ENCODE data around the gene GGN. TPM values are rescaled to one million over a fixed set of nuclear protein-coding genes. Genes with fewer than 3 reads are reported as not detected.

Gene GGN
- total RNA-seq, 1 experiment from 2014 or later, result 0.47 TPM

DNA sequence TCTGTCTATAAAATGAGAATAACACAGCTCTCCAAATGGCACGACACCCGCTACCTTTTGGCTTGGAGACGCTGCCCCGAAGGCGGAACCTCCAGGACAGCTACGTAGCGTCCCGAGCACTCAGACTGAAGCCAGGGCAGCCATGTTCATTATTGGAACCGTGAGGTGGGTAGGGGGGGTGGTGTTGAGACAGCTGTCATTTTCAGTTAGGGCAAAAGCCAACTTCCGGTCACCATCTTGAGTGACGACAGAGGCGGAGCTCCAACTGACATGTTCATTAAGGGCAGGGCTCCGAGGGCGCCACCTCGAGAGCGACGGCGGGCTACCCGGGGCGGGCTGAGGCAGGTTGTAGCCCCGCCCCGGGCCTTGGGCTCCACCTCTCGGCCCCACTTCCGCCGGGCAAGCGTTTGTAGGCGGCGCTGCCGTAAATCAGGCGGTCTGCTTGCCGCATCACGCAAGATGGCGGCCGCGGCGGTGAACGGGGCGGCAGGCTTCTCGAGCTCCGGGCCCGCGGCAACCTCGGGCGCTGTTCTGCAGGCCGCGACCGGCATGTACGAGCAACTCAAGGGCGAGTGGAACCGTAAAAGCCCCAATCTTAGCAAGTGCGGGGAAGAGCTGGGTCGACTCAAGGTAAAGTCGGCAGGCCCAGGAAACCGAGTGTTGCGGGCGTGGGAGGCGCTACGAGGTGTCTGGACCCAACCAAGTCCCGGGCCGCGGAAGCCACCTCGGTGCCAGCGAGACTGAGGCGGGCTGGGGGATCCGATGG lies 13.3 kb downstream of the GGN start, which contains the start of gene PSMD8 (continued):
- TF ChIP-seq, protein P1, sequence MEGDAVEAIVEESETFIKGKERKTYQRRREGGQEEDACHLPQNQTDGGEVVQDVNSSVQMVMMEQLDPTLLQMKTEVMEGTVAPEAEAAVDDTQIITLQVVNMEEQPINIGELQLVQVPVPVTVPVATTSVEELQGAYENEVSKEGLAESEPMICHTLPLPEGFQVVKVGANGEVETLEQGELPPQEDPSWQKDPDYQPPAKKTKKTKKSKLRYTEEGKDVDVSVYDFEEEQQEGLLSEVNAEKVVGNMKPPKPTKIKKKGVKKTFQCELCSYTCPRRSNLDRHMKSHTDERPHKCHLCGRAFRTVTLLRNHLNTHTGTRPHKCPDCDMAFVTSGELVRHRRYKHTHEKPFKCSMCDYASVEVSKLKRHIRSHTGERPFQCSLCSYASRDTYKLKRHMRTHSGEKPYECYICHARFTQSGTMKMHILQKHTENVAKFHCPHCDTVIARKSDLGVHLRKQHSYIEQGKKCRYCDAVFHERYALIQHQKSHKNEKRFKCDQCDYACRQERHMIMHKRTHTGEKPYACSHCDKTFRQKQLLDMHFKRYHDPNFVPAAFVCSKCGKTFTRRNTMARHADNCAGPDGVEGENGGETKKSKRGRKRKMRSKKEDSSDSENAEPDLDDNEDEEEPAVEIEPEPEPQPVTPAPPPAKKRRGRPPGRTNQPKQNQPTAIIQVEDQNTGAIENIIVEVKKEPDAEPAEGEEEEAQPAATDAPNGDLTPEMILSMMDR (IDR thresholded peaks at IDR 0.05 in 2 of 3, conservative IDR thresholded peaks at IDR 0.05 in 1 of 3; ENCODE audit: borderline replicate concordance in 1 of 3, insufficient read depth in 1 of 3, low read depth in 2 of 3, low read length in 2 of 3), result no peak
- TF ChIP-seq TCF7L2 (IDR thresholded peaks at IDR 0.05; ENCODE audit: borderline replicate concordance, extremely low read depth, insufficient read depth, insufficient read length), result peak; percentile 98
- no peak for TF ChIP-seq CEBPB (IDR thresholded peaks at IDR 0.05; ENCODE audit: low read depth)
- peak; percentile 93; the same call in 1 of the 2 replicates for TF ChIP-seq ZFX (IDR thresholded peaks at IDR 0.05)
- no peak for TF ChIP-seq EZH2 (IDR thresholded peaks at IDR 0.05)
- peak; percentile 84 for TF ChIP-seq EGR1 (IDR thresholded peaks at IDR 0.05; ENCODE audit: low read depth)
- TF ChIP-seq, protein P2, sequence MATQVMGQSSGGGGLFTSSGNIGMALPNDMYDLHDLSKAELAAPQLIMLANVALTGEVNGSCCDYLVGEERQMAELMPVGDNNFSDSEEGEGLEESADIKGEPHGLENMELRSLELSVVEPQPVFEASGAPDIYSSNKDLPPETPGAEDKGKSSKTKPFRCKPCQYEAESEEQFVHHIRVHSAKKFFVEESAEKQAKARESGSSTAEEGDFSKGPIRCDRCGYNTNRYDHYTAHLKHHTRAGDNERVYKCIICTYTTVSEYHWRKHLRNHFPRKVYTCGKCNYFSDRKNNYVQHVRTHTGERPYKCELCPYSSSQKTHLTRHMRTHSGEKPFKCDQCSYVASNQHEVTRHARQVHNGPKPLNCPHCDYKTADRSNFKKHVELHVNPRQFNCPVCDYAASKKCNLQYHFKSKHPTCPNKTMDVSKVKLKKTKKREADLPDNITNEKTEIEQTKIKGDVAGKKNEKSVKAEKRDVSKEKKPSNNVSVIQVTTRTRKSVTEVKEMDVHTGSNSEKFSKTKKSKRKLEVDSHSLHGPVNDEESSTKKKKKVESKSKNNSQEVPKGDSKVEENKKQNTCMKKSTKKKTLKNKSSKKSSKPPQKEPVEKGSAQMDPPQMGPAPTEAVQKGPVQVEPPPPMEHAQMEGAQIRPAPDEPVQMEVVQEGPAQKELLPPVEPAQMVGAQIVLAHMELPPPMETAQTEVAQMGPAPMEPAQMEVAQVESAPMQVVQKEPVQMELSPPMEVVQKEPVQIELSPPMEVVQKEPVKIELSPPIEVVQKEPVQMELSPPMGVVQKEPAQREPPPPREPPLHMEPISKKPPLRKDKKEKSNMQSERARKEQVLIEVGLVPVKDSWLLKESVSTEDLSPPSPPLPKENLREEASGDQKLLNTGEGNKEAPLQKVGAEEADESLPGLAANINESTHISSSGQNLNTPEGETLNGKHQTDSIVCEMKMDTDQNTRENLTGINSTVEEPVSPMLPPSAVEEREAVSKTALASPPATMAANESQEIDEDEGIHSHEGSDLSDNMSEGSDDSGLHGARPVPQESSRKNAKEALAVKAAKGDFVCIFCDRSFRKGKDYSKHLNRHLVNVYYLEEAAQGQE (IDR thresholded peaks at IDR 0.05; ENCODE audit: low read depth), result no peak

All from HCT116 (cell line).